ENCODE data around the gene PCSK7.

- TF ChIP-seq POLR2AphosphoS5 (IDR thresholded peaks at IDR 0.05; ENCODE audit: borderline replicate concordance, low read depth, low read length) (no peak), EZH2 (IDR thresholded peaks at IDR 0.05) (no peak)
Measured at GRCh38 chr11:117159892-117160291, 72.0 kb downstream of the PCSK7 start.
